Esophagus squamous epithelium (tissue), 5 donors: ENCODE data around the gene OPCML. TPM values are rescaled to one million over a fixed set of nuclear protein-coding genes. Genes with fewer than 3 reads are reported as not detected.

Experiments
- DNase-seq: peaks from one replicate; lab custom pipeline; 2025; lab: John Stamatoyannopoulos, UW
- H3K27ac ChIP-seq, 4 donors: fragments of 200-600 bp; sonication (generic); one replicate each; pipeline ENCODE4 v1.5.1; 2016 to 2019; ENCODE audit warnings: mild to moderate bottlenecking in 1 of 4
- H3K27me3 ChIP-seq, 4 donors: fragments of 200-600 bp; sonication (generic); 1 replicate in 3 of 4; 2 replicates in 1 of 4; pipeline versions ENCODE4 v1.5.1 to v1.6.0; 2017 to 2021; ENCODE audit warnings: antibody characterized with exemption in 1 of 4
- H3K36me3 ChIP-seq, 3 donors: fragments of 200-600 bp; sonication (generic); one replicate each; pipeline ENCODE4 v1.5.1; 2016 to 2019
- H3K4me1 ChIP-seq, 3 donors: fragments of 200-600 bp; sonication (generic); one replicate each; pipeline ENCODE4 v1.5.1; 2017 to 2019
- H3K4me3 ChIP-seq, 4 donors: fragments of 200-600 bp; sonication (generic); 1 replicate in 3 of 4; 2 replicates in 1 of 4; pipeline ENCODE4 v1.5.1; 2016 to 2019; ENCODE audit warnings: mild to moderate bottlenecking in 2 of 4, moderate library complexity in 1 of 4
- H3K9me3 ChIP-seq, 3 donors: fragments of 200-600 bp; sonication (generic); one replicate each; pipeline ENCODE4 v1.5.1; 2016 to 2019
- POLR2A ChIP-seq, 4 donors: fragments of 450-650 bp; IDR thresholded peaks; one replicate each; pipeline ENCODE4 v1.6.1; 2017; ENCODE audit warnings: antibody characterized with exemption in 4 of 4, mild to moderate bottlenecking in 4 of 4, moderate library complexity in 3 of 4
- WGBS, 2 donors: methylation state at CpG; one replicate each; pipeline ENCODE4 v1.1.5; 2018; 5-methylcytosine and 5-hydroxymethylcytosine counted together
- intact Hi-C: fragments of 100-400 bp; cut with DNase I; formaldehyde crosslinking; loops from one replicate; pipeline ENCODE4 v1.15.0; 2022
- total RNA-seq, 4 donors: library from RNA; depleted of rRNA; stranded (reverse); fragments of >200 nt; gene quantifications; one replicate each; pipeline ENCODE4 v1.1.0, GENCODE V29; 2016
- TF ChIP-seq, protein P1 (sequence below), 6 experiments: fragments of 450-650 bp in 4 of 6; fragments of 200-600 bp in 2 of 6; sonication (generic) in 2 of 6; IDR thresholded peaks; one replicate each; pipeline ENCODE4 v1.5.1; 2016 to 2019; ENCODE audit warnings: antibody characterized with exemption in 6 of 6, mild to moderate bottlenecking in 4 of 6, moderate library complexity in 4 of 6
- donor health status: DM: yes; HTN: yes; CAD: no.

The OPCML gene
- total RNA-seq, 4 donors from 2014 or later = under 0.01 TPM; not detected in 3

GRCh38 chr11:133041928-133042882 is 490.1 kb downstream of the OPCML start:
- peaks cover 0 to 20% (median 0%) of the 10 kb centered on the region in 4 donors for H3K27me3 ChIP-seq
- intact Hi-C loops = no loop called here
- 54 to 55% methylated on average over 26 to 28 of the region's 29 CpGs for WGBS, 2 donors
- DNase-seq = no peak
- H3K4me1 ChIP-seq = no peaks in the 10 kb centered on the region
- H3K27ac ChIP-seq = no peak overlapping the region
- H3K9me3 ChIP-seq = no peaks in the 10 kb centered on the region
- TF ChIP-seq, protein P1, sequence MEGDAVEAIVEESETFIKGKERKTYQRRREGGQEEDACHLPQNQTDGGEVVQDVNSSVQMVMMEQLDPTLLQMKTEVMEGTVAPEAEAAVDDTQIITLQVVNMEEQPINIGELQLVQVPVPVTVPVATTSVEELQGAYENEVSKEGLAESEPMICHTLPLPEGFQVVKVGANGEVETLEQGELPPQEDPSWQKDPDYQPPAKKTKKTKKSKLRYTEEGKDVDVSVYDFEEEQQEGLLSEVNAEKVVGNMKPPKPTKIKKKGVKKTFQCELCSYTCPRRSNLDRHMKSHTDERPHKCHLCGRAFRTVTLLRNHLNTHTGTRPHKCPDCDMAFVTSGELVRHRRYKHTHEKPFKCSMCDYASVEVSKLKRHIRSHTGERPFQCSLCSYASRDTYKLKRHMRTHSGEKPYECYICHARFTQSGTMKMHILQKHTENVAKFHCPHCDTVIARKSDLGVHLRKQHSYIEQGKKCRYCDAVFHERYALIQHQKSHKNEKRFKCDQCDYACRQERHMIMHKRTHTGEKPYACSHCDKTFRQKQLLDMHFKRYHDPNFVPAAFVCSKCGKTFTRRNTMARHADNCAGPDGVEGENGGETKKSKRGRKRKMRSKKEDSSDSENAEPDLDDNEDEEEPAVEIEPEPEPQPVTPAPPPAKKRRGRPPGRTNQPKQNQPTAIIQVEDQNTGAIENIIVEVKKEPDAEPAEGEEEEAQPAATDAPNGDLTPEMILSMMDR (IDR thresholded peaks at IDR 0.05) = no peak
- TF ChIP-seq POLR2A (IDR thresholded peaks at IDR 0.05) = no peak
- no peak overlapping the region for H3K4me3 ChIP-seq
- no peaks in the 10 kb centered on the region for H3K36me3 ChIP-seq

DNA sequence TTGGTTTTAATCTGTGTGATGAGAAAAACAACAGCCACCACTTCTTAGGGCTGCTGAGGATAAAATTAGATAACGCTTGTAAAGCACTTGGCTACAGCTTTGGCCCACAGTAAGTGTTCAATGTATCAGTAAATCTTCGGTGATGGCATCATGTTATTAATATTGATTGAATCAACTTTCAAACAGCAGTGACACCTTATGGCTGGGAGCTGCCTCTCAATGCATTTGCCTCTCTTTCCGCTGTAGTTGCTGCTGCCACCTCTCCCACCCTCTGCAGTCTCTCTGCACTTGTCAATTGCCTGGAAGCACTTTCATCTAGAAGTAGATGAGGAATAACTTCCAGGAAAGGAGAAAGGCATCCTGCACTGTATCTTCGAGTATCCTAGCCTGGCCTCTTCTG is 491.1 kb downstream of the OPCML start:
- Histone ChIP-seq H3K36me3 (no peaks in the 10 kb centered on the region), H3K27ac (no peak overlapping the region), H3K9me3 (no peaks in the 10 kb centered on the region), H3K4me1 (no peaks in the 10 kb centered on the region), H3K27me3 (peaks cover 0 to 20% (median 0%) of the 10 kb centered on the region in 4 donors), H3K4me3 (no peak overlapping the region)
- TF ChIP-seq, protein P1 (IDR thresholded peaks at IDR 0.05) = no peak
- no peak for TF ChIP-seq POLR2A (IDR thresholded peaks at IDR 0.05)
- 69 to 70% methylated on average over 4 of the region's 4 CpGs for WGBS, 2 donors
- intact Hi-C loops = no loop called here
- no peak for DNase-seq

GRCh38 chr11:133040289-133040900 is 491.9 kb downstream of the OPCML start:
- Histone ChIP-seq H3K9me3 (no peaks in the 10 kb centered on the region), H3K4me3 (no peak overlapping the region), H3K4me1 (no peaks in the 10 kb centered on the region), H3K36me3 (no peaks in the 10 kb centered on the region), H3K27me3 (peaks cover 0 to 14% (median 0%) of the 10 kb centered on the region in 4 donors), H3K27ac (no peak overlapping the region)
- DNase-seq = no peak
- intact Hi-C loops = no loop called here
- no peak for TF ChIP-seq POLR2A (IDR thresholded peaks at IDR 0.05)
- TF ChIP-seq, protein P1 (IDR thresholded peaks at IDR 0.05) = no peak
- 31 to 37% methylated on average over 6 to 7 of the region's 8 CpGs for WGBS, 2 donors

- WGBS, 2 donors = 14 to 23% methylated on average over 4 of the region's 4 CpGs
- no peak overlapping the region for H3K27ac ChIP-seq
- no peak for TF ChIP-seq POLR2A (IDR thresholded peaks at IDR 0.05)
- TF ChIP-seq, protein P1 (IDR thresholded peaks at IDR 0.05) = no peak
- H3K27me3 ChIP-seq = peaks cover 0 to 8% (median 0%) of the 10 kb centered on the region in 4 donors
- no peak overlapping the region for H3K4me3 ChIP-seq
- intact Hi-C loops = no loop called here
- H3K9me3 ChIP-seq = no peaks in the 10 kb centered on the region
- H3K4me1 ChIP-seq = no peaks in the 10 kb centered on the region
- no peak for DNase-seq
- no peaks in the 10 kb centered on the region for H3K36me3 ChIP-seq
Measured at GRCh38 chr11:133038850-133039249, 493.5 kb downstream of the OPCML start.

- H3K9me3 ChIP-seq = no peaks in the 10 kb centered on the region
- H3K36me3 ChIP-seq = no peaks in the 10 kb centered on the region
- H3K27ac ChIP-seq = no peak overlapping the region
- WGBS, 2 donors = 60 to 62% methylated on average over 2 to 4 of the region's 7 CpGs
- H3K4me1 ChIP-seq = no peaks in the 10 kb centered on the region
- intact Hi-C loops = no loop called here
- no peak for DNase-seq
- no peak overlapping the region for H3K4me3 ChIP-seq
- TF ChIP-seq POLR2A (IDR thresholded peaks at IDR 0.05) = no peak
- TF ChIP-seq, protein P1 (IDR thresholded peaks at IDR 0.05) = no peak
- H3K27me3 ChIP-seq = no peaks in the 10 kb centered on the region
Measured at GRCh38 chr11:133034929-133035328, 497.4 kb downstream of the OPCML start.
